ENCODE results near the gene ADAMTS15.

ADAMTS15 gene

GRCh38 chr11:130514851-130515250 is 66.4 kb downstream of the ADAMTS15 start:
- no peak for DNase-seq (ENCODE audit: low read depth)

- DNase-seq (ENCODE audit: low read depth): no peak
Observed at GRCh38 chr11:130515829-130516553, 67.5 kb downstream of the ADAMTS15 start.

DNA sequence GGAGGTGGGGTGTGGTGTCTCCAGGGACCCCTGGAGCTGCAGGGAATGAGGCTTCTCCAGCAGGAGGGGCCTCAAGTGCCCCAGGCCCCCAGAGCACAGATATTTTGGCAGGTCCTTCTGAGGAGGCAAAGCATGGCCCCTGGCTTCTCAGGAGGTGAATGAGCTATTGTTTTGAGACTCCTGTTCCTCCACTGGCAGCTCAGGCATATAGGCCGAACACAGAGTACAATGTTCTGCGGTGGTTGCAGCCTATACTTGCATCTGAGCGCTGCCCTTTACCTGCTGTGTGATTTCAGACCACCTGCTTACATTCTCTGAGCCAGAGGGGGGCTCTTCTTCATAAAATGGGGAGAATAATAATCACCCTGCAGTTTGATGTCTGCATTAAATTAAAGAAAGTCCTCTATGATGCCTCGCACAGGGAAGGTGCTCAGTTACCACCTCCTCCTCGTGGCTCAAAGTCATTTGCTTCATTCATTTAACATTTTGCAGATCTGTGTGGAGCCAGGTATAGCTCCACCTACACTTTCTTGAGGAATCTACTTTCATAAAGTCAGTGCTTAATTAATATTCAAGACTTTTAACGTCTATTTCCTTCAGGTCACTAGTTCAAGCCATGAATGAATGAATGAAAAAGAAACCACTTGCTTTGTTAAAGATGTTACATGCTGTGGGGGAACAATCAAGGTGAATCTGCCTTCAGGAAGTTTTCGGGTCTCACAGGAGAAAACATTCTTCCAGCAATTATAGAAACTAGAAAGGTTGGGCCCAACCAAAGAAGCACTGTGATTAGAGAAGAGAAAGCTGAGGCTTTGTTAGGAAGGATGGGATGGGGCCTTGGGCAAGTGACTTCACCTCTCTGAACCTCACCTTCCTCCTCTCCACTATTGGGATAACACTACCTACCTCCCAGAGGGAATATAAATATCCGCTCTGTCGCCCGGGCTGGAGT is 68.4 kb downstream of the ADAMTS15 start:
- DNase-seq (ENCODE audit: low read depth): no peak

DNA sequence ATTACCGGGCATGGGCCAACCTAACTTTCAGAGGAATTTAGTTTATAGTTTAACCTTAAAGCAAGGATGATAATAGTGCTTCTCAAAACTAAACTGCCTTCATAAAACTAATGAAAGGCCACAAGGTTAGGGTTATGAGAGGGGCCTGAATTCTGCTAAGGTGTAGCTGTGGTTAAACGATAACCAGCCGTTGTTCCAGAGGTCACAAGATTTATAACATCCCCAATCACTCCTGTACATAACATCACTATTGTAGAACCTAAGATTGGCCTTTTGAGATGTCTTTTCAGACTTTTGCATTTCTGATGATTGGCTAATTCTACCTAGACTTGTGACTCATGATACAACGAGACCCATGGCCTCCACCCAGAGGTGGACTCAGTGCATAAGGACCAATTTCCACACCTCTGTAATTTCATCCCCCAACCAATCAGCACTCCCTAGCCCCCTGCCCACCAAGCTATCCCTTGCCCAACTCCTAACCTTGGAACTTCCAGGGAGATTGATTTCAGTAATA is 69.8 kb downstream of the ADAMTS15 start:
- no peak for DNase-seq (ENCODE audit: low read depth)

DNA sequence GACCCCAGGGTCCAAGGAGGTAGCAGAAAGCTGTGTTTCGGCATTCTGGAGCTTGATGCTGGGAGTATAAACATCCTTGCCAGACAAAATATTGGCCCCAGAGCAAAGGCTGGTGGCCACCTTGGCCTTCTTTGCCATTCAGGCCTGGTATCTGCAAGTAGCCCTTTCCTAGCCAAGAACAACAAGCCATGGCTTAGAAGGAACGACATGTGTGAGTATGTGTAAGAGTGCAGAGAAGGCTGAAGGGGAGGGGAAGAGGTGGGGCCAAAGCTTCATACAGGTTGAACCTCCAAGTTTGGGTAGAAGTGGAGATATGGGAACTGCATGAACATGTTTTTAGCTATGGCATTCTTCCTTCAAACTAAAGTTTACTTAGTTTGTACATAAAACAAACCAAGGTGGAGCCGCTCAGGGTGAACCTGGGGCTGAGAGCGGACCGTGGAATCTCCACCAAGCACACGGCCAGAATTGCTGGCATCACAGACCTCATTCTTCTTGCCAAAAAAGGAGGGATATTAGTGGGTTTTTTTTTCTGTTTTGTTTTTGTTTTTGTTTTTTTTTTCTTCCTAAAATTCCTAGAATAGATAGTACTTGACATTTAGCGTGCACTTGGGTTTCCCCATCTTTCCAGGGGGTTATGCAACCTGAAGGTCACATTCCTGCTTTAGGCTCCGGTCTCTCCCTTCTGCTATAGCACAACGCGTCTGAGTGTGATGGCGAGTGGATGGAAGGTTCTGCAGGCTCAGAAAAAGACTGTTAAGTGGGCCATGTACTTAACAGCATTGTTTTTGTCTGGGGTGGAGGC is 70.9 kb downstream of the ADAMTS15 start:
- no peak for DNase-seq (ENCODE audit: low read depth)

DNA sequence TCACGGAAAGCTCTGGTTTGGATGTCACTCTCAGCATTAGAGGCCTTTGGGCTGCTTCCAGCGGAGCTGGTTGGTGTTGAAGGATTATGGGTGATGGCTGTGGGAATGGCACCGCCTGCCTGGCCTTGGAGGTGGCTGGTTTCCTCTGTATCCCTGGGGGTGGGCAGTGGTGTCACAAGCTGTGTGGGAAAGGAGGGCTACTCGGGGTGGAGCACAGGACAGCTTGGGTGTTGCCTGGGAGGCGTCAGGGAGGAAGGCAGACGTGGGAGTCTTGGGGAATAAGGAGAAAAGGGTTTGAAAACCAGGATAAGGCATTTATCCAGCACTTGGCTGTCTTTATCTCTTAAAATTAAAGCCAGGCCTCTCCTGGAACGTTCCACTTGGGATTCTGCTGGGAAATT is 71.8 kb downstream of the ADAMTS15 start:
- no peak for DNase-seq (ENCODE audit: low read depth)

DNA sequence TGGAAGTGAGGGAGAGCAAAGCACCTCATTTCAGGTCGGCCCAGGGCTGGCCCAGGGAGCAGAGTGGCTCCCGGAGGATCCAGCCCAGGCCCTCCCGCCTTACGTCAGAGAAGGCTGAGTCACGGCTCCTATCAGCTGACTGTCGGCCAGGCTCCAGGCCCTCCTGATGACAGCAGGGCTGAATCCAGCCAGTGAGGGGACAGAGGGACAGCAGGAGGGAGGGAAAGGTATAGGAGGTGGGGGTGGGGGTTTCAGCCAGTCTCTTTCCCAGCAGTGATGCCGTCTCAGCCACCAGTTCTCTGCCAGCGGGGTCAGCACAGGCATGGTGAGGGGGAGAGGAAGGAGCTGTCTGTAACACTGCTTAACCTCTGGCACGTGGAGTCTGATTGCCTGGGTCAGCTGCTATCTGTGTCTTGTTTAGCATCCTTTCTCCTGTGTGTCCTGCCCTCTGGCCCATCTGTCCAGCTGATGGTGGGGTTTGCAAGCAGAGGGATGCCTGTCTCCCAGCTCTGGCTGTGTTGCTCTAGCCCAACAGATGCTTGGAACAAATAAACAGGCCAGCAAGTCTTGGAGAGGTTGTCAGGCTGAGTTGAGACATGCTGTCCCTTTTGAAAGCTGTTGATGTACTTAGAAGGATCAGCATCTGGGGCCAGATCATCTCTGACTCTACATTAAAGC is 74.0 kb downstream of the ADAMTS15 start:
- DNase-seq (ENCODE audit: low read depth): no peak

- DNase-seq (ENCODE audit: low read depth): no peak
Observed at GRCh38 chr11:130523166-130523565, 74.7 kb downstream of the ADAMTS15 start.

DNA sequence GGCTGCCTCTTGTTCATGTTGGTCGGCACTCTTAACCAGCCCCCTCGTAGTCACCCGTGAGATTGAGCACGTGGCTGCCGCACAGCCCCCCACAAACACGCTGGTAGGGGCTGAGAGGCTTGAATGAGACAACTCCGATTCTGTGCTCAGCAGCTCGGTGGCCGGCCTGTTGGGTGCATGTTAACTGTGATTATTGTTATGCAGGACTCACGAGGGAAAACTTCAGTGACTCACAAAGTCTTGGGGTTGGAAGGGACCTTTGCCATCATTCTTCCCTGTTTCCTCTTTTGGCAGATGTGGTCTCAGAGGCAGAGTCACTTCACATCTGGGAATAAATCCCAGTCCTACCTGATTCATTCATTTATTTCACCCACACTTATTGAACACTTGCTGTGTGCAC is 75.2 kb downstream of the ADAMTS15 start:
- no peak for DNase-seq (ENCODE audit: low read depth)

DNA sequence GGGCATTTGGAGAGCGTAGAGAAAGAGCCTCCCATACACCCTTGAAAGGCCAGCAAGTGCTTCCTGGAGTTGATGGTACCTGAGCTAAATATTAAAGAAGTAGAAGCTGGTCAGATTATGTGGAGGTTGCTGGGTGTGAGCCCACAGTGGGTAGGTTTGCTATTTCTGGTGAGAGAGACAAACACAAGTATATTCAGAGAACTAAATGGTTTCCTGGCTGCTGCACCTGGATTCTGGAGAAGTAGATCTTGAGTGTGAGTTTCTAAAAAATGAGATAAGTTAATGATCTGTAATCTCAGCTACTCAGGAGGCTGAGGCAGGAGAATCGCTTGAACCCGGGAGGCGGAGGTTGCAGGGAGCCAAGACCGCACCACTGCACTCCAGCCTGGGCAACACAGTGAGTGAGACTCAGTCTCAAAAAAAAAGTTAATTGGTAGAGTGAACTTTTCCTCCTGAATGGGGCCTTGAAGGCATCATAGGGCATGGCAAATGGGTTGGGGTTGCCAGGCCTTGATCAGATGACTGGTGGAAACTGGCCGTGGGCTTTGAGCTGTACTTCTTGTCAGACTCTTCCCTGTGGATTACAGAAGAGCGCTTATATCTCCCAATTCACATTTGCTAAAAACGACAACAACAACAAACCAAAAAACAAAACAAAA is 75.8 kb downstream of the ADAMTS15 start:
- no peak for DNase-seq (ENCODE audit: low read depth)

- no peak for DNase-seq (ENCODE audit: low read depth)
Observed at GRCh38 chr11:130525307-130525706, 76.9 kb downstream of the ADAMTS15 start.

Measured in activated T-cell treated with anti-CD3 and anti-CD28 coated beads for 24 hours (primary cell).